ENCODE results near the gene PTPRZ1. TPM values are rescaled to one million over a fixed set of nuclear protein-coding genes. Genes with fewer than 3 reads are reported as not detected.
A peak's percentile ranks its signal among the peaks of the same experiment; 100 is the strongest.

PTPRZ1 gene
- total and polyA plus RNA-seq, 2 donors (not counting 1 experiment from before 2014, with no cell fraction given) = not detected

DNA sequence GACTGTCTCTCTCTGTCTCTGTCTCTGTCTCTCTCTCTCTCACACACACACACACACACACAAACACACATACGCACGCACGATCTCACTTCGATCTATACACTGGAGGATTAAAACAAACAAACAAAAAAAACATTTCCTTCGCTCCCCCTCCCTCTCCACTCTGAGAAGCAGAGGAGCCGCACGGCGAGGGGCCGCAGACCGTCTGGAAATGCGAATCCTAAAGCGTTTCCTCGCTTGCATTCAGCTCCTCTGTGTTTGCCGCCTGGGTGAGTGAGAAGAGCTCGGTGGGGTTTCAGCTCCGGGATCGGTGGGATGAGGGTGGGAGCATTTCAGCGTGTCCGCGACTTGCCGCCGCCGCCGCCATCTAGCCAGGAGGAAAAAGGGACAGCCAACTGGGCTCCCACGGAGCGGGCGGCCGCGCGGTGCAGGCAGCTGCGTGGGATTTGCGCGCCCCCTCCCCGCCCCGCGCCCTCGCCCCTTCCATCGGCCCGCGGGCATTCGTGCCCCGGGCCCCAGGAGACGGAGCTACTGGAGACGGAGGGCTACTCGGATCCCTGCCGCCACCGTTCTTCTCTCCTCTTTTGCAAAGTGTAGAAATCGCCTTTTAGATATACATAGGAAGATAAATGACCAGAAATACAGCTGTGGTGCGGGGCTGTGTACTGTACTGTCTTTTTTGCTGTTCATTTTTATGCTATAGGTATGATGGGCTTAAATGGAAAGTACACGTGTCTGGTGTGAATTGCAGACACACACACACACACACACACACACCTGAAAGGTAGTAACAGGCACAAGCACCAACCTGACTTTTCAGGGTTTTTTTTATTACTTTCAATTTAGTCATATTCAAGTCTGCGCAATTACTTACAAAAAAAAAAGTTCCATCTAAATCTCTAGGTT lies 581 bp downstream of the PTPRZ1 start:
- ChIA-PET CTCF (no interaction called here), POLR2A (no interaction called here)
- H3K4me3 Mint-ChIP-seq = peak overlapping the region; percentile 8
- no peaks in the 10 kb centered on the region for H3K36me3 ChIP-seq (replicated peaks in 1 of 2; ENCODE audit: control extremely low read depth in 1 of 2, control insufficient read depth in 1 of 2, extremely low read depth in 1 of 2, insufficient read depth in 2 of 2, low read length in 1 of 2)
- H3K27ac ChIP-seq (ENCODE audit: low read length in 2 of 2) = no peak overlapping the region
- no peak for ATAC-seq (ENCODE audit: low read depth)
- no peak for TF ChIP-seq EZH2 (IDR thresholded peaks at IDR 0.05; ENCODE audit: borderline replicate concordance, insufficient read depth, low read depth, low read length, poor library complexity, severe bottlenecking)
- TF ChIP-seq, protein P1, sequence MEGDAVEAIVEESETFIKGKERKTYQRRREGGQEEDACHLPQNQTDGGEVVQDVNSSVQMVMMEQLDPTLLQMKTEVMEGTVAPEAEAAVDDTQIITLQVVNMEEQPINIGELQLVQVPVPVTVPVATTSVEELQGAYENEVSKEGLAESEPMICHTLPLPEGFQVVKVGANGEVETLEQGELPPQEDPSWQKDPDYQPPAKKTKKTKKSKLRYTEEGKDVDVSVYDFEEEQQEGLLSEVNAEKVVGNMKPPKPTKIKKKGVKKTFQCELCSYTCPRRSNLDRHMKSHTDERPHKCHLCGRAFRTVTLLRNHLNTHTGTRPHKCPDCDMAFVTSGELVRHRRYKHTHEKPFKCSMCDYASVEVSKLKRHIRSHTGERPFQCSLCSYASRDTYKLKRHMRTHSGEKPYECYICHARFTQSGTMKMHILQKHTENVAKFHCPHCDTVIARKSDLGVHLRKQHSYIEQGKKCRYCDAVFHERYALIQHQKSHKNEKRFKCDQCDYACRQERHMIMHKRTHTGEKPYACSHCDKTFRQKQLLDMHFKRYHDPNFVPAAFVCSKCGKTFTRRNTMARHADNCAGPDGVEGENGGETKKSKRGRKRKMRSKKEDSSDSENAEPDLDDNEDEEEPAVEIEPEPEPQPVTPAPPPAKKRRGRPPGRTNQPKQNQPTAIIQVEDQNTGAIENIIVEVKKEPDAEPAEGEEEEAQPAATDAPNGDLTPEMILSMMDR (IDR thresholded peaks at IDR 0.05) = no peak
- DNase-seq = no peak
- peaks cover 53% of the 10 kb centered on the region for H3K27me3 Mint-ChIP-seq
- H3K79me2 ChIP-seq (ENCODE audit: control insufficient read depth, insufficient read depth, low read length) = no peaks in the 10 kb centered on the region
- H3K27ac Mint-ChIP-seq = no peak overlapping the region
- no peaks in the 10 kb centered on the region for H4K20me1 ChIP-seq (ENCODE audit: control insufficient read depth, insufficient read depth, low read length, poor library complexity, severe bottlenecking)
- peaks cover 0 to 20% (median 8%) of the 10 kb centered on the region in 4 experiments for H3K27me3 ChIP-seq (replicated peaks in 1 of 4; ENCODE audit: control extremely low read depth in 1 of 4, control insufficient read depth in 3 of 4, insufficient read depth in 4 of 4, low read length in 3 of 4)
- 2% methylated on average over 37 of the region's 51 CpGs for WGBS (ENCODE audit: insufficient coverage)
- H3K9ac ChIP-seq (ENCODE audit: low read length) = no peak overlapping the region
- peaks cover 5 to 9% of the 10 kb centered on the region in 2 donors for H3K4me1 ChIP-seq (ENCODE audit: control insufficient read depth in 2 of 2, insufficient read depth in 2 of 2, low read length in 2 of 2)
- peak overlapping the region in 1 of 5 experiments; percentile 9 for H3K4me3 ChIP-seq (ENCODE audit: control extremely low read depth in 1 of 5, extremely low read depth in 1 of 5, insufficient read depth in 1 of 5, low read depth in 2 of 5, low read length in 4 of 5)
- intact Hi-C loops (cut with micrococcal nuclease) = no loop called here
- peaks cover 10% of the 10 kb centered on the region for H3K4me1 Mint-ChIP-seq
- H3K4me2 ChIP-seq (replicated peaks; ENCODE audit: low read depth, low read length, poor library complexity, severe bottlenecking) = peak overlapping the region; percentile 54
- no peak overlapping the region for H2AFZ ChIP-seq (ENCODE audit: insufficient read depth, low read depth, low read length, poor library complexity, severe bottlenecking)
- H3K9me3 ChIP-seq (ENCODE audit: control extremely low read depth in 1 of 3, control insufficient read depth in 2 of 3, insufficient read depth in 1 of 3, low read length in 2 of 3) = peaks cover 0 to 2% (median 0%) of the 10 kb centered on the region in 3 donors
- H3K9me3 Mint-ChIP-seq (ENCODE audit: insufficient read depth) = no peaks in the 10 kb centered on the region

DNA sequence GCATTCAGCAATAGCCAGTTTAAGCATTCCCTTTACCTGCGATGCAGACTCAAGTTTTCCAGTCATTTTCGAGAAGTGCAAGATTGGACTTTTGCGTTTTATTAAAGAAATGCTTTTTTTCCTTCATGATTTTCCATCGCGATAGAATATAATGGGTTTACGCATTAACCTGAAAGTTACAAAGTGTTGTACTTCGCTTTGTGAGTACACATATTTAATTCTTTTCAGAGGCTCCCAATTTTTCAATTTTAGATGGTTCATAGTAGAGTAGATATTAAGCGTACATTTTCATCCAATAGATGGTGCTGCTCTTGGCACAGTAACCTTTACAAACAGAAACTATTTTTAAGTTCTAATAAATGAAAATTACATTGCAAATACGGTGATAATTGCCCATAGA lies 1.3 kb downstream of the PTPRZ1 start:
- ChIA-PET POLR2A (no interaction called here), CTCF (no interaction called here)
- H3K27ac Mint-ChIP-seq = no peak overlapping the region
- Histone ChIP-seq H3K27ac (ENCODE audit: low read length in 2 of 2) (no peak overlapping the region), H3K4me3 (ENCODE audit: control extremely low read depth in 1 of 5, extremely low read depth in 1 of 5, insufficient read depth in 1 of 5, low read depth in 2 of 5, low read length in 4 of 5) (no peak overlapping the region), H3K27me3 (replicated peaks in 1 of 4; ENCODE audit: control extremely low read depth in 1 of 4, control insufficient read depth in 3 of 4, insufficient read depth in 4 of 4, low read length in 3 of 4) (peaks cover 0 to 20% (median 8%) of the 10 kb centered on the region in 4 experiments), H4K20me1 (ENCODE audit: control insufficient read depth, insufficient read depth, low read length, poor library complexity, severe bottlenecking) (no peaks in the 10 kb centered on the region), H3K79me2 (ENCODE audit: control insufficient read depth, insufficient read depth, low read length) (no peaks in the 10 kb centered on the region), H3K9me3 (ENCODE audit: control extremely low read depth in 1 of 3, control insufficient read depth in 2 of 3, insufficient read depth in 1 of 3, low read length in 2 of 3) (peaks cover 0 to 2% (median 0%) of the 10 kb centered on the region in 3 donors), H3K36me3 (replicated peaks in 1 of 2; ENCODE audit: control extremely low read depth in 1 of 2, control insufficient read depth in 1 of 2, extremely low read depth in 1 of 2, insufficient read depth in 2 of 2, low read length in 1 of 2) (no peaks in the 10 kb centered on the region), H2AFZ (ENCODE audit: insufficient read depth, low read depth, low read length, poor library complexity, severe bottlenecking) (no peak overlapping the region), H3K4me1 (ENCODE audit: control insufficient read depth in 2 of 2, insufficient read depth in 2 of 2, low read length in 2 of 2) (peaks cover 5 to 9% of the 10 kb centered on the region in 2 donors), H3K4me2 (replicated peaks; ENCODE audit: low read depth, low read length, poor library complexity, severe bottlenecking) (no peak overlapping the region), H3K9ac (ENCODE audit: low read length) (no peak overlapping the region)
- WGBS (ENCODE audit: insufficient coverage) = 20% methylated on average over 1 of the region's 9 CpGs
- intact Hi-C loops (cut with micrococcal nuclease) = no loop called here
- no peak overlapping the region for H3K4me3 Mint-ChIP-seq
- no peaks in the 10 kb centered on the region for H3K9me3 Mint-ChIP-seq (ENCODE audit: insufficient read depth)
- DNase-seq (no peak), ATAC-seq (ENCODE audit: low read depth) (no peak)
- peaks cover 10% of the 10 kb centered on the region for H3K4me1 Mint-ChIP-seq
- H3K27me3 Mint-ChIP-seq = peaks cover 54% of the 10 kb centered on the region
- TF ChIP-seq, protein P1 (IDR thresholded peaks at IDR 0.05) = no peak
- no peak for TF ChIP-seq EZH2 (IDR thresholded peaks at IDR 0.05; ENCODE audit: borderline replicate concordance, insufficient read depth, low read depth, low read length, poor library complexity, severe bottlenecking)

All from B cell (primary cell).